NB4 (cell line): ENCODE results near the gene EXOC6.

Source experiments
- POLR2A ChIP-seq: IDR thresholded peaks from 2 replicates; pipeline ENCODE4 v1.6.1; 2011; ENCODE audit warnings: mild to moderate bottlenecking; ENCODE audit not compliant: insufficient read length; ENCODE audit errors: extremely low read depth
- TF ChIP-seq, protein P1 (sequence below): IDR thresholded peaks from one replicate; pipeline ENCODE4 v1.5.1; 2012; ENCODE audit warnings: low read depth, low read length

DNA sequence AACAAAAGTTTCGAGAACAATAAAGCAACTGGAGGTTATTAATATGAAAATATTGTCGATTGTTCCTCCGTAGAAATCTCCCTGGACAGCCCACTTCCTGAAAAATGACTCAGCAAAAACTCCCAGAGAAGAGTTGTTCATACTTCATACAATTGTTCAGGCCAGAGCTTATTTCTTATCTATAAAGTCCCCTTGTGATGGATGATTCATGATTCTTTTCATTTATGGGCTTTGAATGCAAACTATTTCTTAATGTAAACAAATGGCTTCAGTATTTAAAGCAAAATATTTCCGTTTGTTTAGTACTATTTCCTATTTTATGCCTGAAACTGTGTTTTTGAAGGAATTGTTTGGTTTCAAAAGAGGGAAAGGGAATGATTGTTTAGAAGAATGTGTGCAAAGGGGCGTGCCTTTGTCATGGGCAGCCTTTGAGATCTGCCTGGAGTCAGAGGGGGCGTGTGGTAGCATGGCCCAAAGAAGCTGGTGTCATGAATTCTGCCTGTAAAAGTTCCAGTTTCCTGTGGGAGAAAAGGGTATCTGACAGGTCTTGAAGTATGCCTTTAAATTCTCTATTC is 26.2 kb upstream of the EXOC6 start:
- TF ChIP-seq, protein P1, sequence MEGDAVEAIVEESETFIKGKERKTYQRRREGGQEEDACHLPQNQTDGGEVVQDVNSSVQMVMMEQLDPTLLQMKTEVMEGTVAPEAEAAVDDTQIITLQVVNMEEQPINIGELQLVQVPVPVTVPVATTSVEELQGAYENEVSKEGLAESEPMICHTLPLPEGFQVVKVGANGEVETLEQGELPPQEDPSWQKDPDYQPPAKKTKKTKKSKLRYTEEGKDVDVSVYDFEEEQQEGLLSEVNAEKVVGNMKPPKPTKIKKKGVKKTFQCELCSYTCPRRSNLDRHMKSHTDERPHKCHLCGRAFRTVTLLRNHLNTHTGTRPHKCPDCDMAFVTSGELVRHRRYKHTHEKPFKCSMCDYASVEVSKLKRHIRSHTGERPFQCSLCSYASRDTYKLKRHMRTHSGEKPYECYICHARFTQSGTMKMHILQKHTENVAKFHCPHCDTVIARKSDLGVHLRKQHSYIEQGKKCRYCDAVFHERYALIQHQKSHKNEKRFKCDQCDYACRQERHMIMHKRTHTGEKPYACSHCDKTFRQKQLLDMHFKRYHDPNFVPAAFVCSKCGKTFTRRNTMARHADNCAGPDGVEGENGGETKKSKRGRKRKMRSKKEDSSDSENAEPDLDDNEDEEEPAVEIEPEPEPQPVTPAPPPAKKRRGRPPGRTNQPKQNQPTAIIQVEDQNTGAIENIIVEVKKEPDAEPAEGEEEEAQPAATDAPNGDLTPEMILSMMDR: no peak
- no peak for TF ChIP-seq POLR2A
